SK-N-MC (cell line): ENCODE data around the gene GALC.

Source experiments
- DNase-seq: peaks from one replicate; pipeline ENCODE4 v3.0.0-alpha.2; 2011; ENCODE audit warnings: low read depth, low spot score
- H3K27ac ChIP-seq: fragments of 200-600 bp; sonication (generic); 2 replicates; pipeline ENCODE4 v1.5.1; 2016; ENCODE audit warnings: mixed run types
- H3K36me3 ChIP-seq: fragments of 200-600 bp; sonication (generic); 2 replicates; pipeline ENCODE4 v1.6.1; 2017; ENCODE audit warnings: antibody characterized with exemption, low read length, mixed read lengths; ENCODE audit not compliant: insufficient read depth
- H3K4me3 ChIP-seq: fragments of 200-600 bp; sonication (generic); 2 replicates; pipeline ENCODE4 v1.5.1; 2016
- H3K9ac ChIP-seq: fragments of 200-600 bp; sonication (generic); 2 replicates; pipeline ENCODE4 v1.8.0; 2017; ENCODE audit warnings: mixed run types, mixed read lengths; ENCODE audit not compliant: insufficient read length
- H3K9me3 ChIP-seq: fragments of 200-600 bp; sonication (generic); 2 replicates; pipeline ENCODE4 v1.6.1; 2017; ENCODE audit warnings: low read depth, mild to moderate bottlenecking, antibody characterized with exemption, low read length, moderate library complexity, mixed read lengths
- EZH2 ChIP-seq: fragments of 200-600 bp; sonication (generic); IDR thresholded peaks from one replicate; pipeline ENCODE4 v1.6.1; 2017; ENCODE audit warnings: antibody characterized with exemption
- FOXP2 ChIP-seq: optimal IDR thresholded peaks from 2 replicates; pipeline ENCODE3; 2011; ENCODE audit warnings: mild to moderate bottlenecking, moderate library complexity; ENCODE audit not compliant: insufficient read depth; ENCODE audit errors: extremely low read length, control extremely low read depth
- POLR2AphosphoS5 ChIP-seq: IDR thresholded peaks from 2 replicates; pipeline ENCODE4 v1.6.1; 2012; ENCODE audit warnings: mild to moderate bottlenecking, low read depth, low read length, borderline replicate concordance

GALC gene

DNA sequence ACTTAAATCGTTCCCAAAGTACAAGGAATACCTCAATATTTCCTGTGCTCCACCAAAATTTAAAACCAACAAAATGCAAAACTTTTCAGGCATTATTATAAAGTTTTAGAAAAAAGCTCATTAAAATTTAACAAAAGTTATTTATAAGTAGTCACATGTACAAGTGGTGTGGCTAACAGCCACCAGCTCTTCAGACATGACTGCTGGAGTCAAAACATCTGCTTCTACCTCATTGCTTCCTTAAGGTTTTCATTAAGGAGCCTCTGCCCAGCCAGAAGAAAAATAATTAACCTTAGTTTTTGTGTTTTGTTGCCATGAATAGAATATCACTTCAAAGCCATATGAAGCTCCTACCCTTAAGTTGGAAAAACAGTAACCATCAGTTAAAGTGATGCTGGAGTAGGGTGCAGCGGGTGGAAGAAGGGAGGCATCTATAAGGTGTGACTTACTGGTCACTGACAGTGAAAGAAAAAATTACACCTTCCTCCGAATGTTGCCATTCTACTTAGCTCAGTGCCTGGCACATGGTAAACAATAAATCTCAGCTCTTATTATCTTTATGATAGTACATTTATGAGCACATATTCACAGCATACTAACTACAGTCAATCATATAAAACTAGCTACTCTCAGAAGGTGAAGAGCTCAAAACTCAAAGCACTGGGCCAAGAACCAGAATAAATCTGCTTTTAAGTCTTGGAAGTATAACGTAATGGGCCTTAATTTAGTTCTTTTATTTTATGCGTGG, 57.7 kb downstream of the GALC start:
- TF ChIP-seq POLR2AphosphoS5 = no peak
- H3K36me3 ChIP-seq = no peaks in the 10 kb centered on the region

GRCh38 chr14:87934185-87934584, 58.8 kb downstream of the GALC start:
- TF ChIP-seq POLR2AphosphoS5 (no peak), EZH2 (no peak)
- H3K9ac ChIP-seq = no peak overlapping the region
- H3K9me3 ChIP-seq = no peaks in the 10 kb centered on the region
- DNase-seq = no peak
- no peaks in the 10 kb centered on the region for H3K36me3 ChIP-seq
- H3K4me3 ChIP-seq = no peak overlapping the region
- H3K27ac ChIP-seq = no peak overlapping the region

More for the DNA sequence above, 57.7 kb downstream of the GALC start:
- H3K9ac ChIP-seq = no peak overlapping the region
- no peaks in the 10 kb centered on the region for H3K9me3 ChIP-seq
- H3K27ac ChIP-seq = no peak overlapping the region
- DNase-seq = no peak
- no peak overlapping the region for H3K4me3 ChIP-seq

GRCh38 chr14:87916886-87917275, 76.1 kb downstream of the GALC start:
- Histone ChIP-seq H3K27ac (no peak overlapping the region), H3K36me3 (no peaks in the 10 kb centered on the region), H3K9ac (no peak overlapping the region), H3K4me3 (no peak overlapping the region), H3K9me3 (no peaks in the 10 kb centered on the region)
- TF ChIP-seq EZH2 = no peak
- no peak for TF ChIP-seq POLR2AphosphoS5
- TF ChIP-seq FOXP2 = no peak
- DNase-seq = no peak

DNA sequence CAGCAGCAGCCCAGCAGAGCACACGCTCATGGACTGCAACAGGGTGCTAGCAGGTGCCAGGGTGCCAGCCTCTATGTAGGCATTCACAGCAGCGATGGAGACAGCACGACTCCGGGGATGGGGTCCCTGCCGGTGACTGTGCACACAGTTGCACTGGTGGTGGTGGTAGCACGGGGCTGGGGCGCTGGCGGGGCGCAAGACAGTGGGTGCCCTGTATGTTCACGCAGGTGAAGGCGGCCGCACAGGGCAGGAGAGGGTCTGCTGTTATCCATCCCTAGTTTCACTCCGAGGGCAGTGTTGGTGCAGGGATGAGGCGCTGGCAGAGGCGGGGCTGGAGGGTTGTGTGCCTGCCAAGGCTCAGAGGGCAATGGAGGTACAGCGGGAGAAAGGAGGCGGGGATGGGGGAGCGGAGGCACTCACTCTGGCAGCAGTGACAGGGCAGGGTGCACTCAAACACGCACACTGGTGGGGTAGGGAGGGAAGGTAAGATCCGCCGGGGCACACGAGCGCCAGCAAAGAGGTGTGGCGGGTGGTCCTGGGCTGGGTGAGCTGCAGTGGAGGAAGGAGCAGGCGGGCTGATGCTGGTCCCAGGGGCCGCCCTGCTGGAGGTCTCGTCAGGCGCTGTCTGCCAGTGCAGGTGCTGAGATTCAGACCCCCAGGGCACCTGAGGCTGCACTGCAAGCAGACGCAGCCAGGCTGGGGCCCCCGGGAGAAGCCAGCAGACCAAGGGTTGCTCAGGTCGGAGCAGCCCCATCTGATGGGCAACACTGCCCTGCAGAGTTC, 76.7 kb downstream of the GALC start:
- DNase-seq = no peak
- Histone ChIP-seq H3K27ac (no peak overlapping the region), H3K4me3 (no peak overlapping the region), H3K36me3 (no peaks in the 10 kb centered on the region), H3K9me3 (no peaks in the 10 kb centered on the region), H3K9ac (no peak overlapping the region)
- TF ChIP-seq FOXP2 (no peak), POLR2AphosphoS5 (no peak), EZH2 (no peak)

DNA sequence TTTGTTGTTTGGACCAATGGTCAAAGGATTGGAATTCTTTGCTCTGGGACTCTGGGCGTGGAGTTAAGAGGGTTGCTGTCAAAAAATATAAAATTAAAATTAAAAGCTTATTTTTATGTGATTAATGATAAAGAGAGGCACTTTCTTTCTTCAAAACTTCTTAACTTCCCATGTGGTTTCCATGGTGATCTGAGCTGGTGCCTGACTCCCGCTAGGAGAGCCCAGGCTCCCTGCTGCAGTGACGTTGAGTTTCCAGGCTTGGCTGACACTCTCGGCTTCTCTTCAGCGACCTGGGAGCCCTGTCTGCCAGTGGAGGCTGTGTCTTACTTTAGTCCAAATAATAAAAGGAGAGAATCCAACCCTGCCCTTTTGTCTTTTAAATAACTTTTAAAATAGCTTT, 84.4 kb downstream of the GALC start:
- Histone ChIP-seq H3K4me3 (no peak overlapping the region), H3K9me3 (no peaks in the 10 kb centered on the region), H3K27ac (no peak overlapping the region), H3K36me3 (no peaks in the 10 kb centered on the region), H3K9ac (no peak overlapping the region)
- no peak for TF ChIP-seq POLR2AphosphoS5
- DNase-seq = no peak

DNA sequence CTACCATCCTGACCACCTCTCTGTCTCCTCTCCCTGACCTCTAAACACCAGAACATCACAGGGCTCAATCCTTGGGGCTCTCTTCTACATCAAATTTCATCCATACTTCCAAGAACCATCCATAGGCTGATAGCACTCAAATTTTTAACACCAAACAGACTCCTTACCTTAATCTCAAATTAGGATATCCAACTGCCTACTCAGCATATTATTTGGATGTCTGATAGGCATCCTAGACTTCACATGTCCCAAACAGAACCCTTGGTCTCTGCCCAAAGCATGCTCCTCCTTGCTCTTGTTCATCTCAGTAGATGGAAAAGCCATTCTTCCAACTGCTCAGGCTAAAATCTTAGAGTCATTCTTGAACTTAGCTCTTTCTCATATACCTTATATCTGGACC, 91.3 kb downstream of the GALC start:
- Histone ChIP-seq H3K4me3 (no peak overlapping the region), H3K9ac (no peak overlapping the region), H3K9me3 (no peaks in the 10 kb centered on the region), H3K27ac (no peak overlapping the region), H3K36me3 (no peaks in the 10 kb centered on the region)
- TF ChIP-seq FOXP2 = no peak
- TF ChIP-seq EZH2 = no peak
- TF ChIP-seq POLR2AphosphoS5 = no peak
- DNase-seq = no peak

DNA sequence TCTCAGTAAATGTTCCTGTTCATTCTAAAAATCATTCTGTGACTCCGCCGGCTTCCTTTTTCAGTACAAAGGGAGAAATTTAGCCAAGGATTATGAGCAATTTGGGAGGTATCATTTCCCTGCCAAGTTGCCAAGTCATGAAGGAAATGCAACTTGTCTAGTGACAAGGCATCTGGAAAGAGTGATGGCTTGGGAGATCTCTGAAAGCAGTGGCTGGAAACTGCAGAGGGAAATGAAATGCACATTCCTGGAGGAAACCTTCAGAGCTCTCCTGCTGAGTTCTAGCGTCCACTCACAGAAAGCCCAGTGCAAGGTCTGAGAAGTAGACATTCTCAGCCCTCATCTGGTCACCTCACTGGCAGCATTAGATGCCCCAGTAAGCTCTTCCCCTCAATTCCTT, 91.7 kb downstream of the GALC start:
- Histone ChIP-seq H3K27ac (no peak overlapping the region), H3K4me3 (no peak overlapping the region), H3K9ac (no peak overlapping the region), H3K9me3 (no peaks in the 10 kb centered on the region), H3K36me3 (no peaks in the 10 kb centered on the region)
- no peak for DNase-seq
- no peak for TF ChIP-seq POLR2AphosphoS5
- TF ChIP-seq FOXP2 = no peak
- no peak for TF ChIP-seq EZH2

DNA sequence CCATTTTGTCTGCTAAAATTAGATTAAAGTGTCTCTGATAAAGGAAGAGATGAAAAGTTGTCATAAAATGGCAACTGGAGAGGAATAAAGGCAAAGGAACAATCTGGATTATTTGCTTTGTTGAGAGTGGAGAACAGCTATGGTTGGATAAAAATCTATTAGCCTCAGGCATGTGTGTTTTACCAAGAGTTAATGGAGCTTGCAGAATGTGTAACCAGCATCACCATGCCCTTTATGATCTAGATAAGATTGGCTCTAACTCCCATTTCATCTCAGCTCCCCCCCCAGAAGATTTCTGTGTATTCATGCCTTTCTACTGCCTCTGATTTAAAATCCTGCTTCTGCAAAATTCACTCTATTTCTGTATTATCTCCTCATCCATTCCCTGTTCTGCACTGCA, 93.8 kb downstream of the GALC start:
- H3K9me3 ChIP-seq = no peaks in the 10 kb centered on the region
- H3K9ac ChIP-seq = no peak overlapping the region
- H3K4me3 ChIP-seq = no peak overlapping the region
- no peak for TF ChIP-seq POLR2AphosphoS5
- TF ChIP-seq EZH2 = no peak
- no peak for TF ChIP-seq FOXP2
- H3K27ac ChIP-seq = no peak overlapping the region
- no peak for DNase-seq
- no peaks in the 10 kb centered on the region for H3K36me3 ChIP-seq

GRCh38 chr14:87898301-87898700, 94.7 kb downstream of the GALC start:
- Histone ChIP-seq H3K36me3 (no peaks in the 10 kb centered on the region), H3K9ac (no peak overlapping the region), H3K4me3 (no peak overlapping the region), H3K27ac (no peak overlapping the region), H3K9me3 (no peaks in the 10 kb centered on the region)
- no peak for DNase-seq
- TF ChIP-seq POLR2AphosphoS5 (no peak), EZH2 (no peak), FOXP2 (no peak)
